ENCODE data around the gene CYSRT1.

Gene CYSRT1

DNA sequence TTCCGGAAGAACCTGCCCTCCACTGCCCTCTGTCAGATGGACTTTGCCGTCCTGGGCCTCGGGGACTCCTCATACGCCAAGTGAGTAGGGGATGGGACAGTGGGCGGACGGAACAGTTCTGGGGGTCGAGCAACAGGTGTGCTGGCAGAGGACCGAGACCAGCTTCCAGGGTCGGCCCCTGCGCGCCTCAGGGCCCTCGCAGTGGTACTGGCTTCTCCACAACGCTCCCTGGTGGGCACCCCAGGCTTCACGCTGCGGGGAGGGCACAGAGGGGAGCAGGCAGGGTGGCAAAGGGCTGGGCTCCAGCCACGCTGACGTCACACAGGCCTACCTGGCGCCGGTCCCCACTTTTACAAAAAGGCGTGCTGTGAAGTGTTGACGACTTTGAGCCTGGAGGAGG, 12.5 kb upstream of the CYSRT1 start:
- no peak for DNase-seq (ENCODE audit: low spot score)

DNA sequence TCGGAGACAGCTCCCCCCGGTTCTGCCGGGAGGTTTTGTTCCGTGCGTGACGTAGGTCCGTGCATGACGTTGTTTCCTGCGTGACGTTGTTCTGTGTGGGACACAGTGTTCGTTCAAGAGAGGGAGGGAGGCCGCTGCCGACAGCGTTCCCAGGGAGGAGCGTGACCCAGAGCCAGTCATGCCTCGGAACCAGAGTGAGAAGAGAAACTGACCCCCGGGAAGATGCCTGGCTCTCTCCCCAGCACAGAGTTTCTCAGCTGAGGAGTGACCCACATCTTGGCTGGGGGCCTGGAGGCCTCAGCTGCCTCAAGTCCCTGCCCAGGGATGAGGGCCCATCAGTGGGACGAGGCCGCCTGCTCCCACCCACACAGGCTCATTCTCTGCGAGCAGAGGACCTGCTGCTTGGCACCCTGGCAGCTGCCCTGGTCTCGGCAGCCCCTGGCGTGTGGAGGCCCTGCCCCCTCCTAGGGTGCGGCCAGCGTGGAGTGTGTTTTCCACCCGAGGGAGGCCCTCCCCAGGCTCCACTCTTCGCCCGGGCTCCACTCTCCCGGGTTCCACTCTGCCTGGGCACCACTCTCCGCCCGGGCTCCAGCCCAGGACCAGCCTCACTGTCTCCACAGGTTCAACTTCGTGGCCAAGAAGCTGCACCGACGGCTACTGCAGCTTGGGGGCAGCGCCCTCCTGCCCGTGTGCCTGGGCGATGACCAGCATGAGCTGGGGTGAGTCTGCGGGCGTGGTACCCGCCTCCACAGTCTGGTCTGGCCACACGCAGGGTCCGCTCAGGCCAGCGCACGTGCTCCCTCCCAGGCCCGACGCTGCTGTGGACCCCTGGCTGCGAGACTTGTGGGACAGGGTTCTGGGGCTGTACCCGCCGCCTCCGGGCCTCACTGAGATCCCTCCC, 11.6 kb upstream of the CYSRT1 start:
- no peak for DNase-seq (ENCODE audit: low spot score)

DNA sequence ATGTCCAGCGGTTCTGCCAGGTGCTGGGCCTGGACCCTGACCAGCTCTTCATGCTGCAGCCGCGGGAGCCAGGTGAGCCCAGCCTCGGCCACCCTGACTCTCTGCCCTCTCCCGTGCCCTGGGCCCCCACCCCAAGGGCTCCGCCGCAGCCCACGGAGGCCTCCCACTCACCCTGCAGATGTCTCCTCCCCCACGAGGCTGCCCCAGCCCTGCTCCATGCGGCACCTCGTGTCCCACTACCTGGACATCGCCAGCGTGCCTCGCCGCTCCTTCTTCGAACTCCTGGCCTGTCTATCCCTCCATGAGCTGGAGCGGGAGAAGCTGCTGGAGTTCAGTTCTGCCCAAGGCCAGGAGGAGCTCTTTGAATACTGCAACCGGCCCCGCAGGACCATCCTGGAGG, 10.4 kb upstream of the CYSRT1 start:
- DNase-seq (ENCODE audit: low spot score), result no peak

DNA sequence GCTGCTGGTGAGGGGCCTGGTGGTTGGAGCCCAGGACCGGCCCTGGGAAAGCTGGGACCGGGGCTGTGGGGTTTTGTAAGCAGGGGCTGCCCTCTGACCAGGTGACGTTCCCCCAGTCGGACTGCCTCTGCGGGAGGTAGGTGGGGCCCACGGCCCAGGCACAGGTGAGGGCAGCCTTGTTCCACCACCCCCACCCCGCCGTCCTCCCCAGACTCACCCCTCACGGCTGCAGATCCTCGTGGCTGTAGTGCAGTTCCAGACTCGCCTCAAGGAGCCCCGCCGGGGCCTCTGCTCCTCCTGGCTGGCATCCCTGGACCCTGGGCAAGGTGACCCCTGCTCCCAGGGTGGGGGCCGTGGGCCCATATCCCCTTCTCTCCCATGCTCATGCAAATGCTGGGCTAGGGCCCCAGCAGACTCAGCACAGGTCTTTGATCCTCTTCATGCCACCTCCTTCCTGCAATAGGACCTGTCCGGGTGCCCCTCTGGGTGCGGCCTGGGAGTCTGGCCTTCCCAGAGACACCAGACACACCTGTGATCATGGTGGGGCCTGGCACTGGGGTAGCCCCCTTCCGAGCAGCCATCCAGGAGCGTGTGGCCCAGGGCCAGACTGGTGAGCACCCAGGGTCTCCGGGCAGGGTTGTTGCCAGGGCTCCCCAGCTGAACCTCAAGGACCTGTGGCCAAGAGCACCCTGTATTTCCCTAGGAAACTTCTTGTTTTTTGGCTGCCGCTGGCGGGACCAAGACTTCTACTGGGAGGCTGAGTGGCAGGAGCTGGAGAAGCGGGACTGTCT, 9.6 kb upstream of the CYSRT1 start:
- no peak for DNase-seq (ENCODE audit: low spot score)

DNA sequence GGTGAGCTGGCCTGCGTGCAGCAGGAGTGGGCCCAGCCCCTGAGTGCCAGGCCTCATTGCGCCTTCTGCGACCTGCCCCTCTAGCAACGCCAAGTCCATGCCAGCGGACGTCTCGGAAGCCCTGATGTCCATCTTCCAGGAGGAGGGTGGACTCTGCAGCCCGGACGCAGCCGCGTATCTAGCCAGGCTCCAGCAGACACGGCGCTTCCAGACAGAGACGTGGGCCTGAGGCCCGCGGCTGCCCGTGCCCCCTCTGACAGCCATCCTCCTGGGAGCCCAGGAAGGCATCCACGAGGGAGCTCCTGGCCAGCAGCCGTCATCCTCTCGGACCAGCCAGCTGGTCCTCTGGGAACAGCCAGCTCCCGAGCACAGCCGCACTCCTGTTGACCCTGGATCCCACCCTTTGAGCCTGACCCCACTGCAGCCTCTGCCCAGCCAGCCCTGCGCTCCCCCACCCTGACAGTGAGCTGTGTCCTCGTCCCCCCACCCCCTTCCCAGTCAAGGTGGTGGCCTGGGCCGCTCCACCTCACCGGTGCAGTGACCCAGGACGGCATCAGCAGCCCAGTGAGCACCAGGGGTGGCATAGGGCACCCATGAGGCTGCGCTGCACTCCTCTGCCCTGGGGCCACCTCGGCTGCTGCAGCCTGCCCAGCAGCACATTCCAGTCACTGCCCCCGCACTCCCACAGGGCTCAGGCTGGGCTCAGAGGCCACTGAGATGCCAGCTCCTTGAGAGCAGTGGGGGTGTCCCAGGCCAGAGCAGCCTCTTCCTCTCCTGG, 8.6 kb upstream of the CYSRT1 start:
- DNase-seq (ENCODE audit: low spot score), result no peak

DNA sequence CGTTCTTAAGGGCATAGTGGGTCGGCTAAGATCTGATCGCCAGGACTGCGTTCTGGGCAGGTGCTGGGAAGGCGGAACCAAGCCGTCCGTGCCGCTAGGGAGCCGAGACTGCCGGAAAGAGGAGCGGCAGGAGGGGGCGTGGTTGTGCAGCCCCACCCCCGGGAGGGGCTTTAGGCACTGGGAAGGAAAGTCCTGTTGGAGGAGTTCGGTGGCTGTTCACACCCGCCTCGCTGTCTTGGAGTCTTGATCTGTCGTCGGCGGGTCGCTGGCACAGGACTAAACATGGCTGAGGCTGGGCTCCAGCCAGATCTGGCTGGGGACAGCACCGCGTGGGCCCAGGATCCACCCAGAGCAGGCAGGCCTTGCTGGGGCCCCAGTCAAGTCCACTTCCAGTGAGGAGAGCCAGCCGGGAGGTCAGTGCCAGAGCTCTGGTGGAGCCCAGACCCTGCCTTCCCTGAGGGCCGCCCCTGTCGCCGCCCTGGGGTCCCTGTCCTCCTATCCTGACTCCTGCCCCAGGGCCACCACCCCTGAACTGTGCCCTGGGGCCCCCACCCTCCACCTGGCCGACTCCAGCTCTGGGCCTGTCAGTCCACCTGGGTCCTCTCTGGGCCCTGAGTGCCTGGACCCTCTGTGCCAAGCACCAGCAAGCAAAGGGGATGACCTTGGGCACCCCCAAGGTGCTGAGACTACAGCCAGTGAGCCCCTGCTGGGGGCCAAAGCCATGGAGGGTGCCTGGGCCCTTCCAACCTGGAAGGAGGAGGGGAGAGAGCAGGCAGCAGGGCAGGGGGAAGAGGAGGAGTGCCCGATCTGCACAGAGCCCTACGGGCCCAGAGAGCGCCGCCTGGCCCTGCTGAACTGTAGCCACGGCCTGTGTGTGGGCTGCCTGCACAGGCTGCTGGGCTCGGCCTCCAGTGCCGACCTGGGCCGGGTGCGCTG, 7.4 kb upstream of the CYSRT1 start:
- no peak for DNase-seq (ENCODE audit: low spot score)

DNA sequence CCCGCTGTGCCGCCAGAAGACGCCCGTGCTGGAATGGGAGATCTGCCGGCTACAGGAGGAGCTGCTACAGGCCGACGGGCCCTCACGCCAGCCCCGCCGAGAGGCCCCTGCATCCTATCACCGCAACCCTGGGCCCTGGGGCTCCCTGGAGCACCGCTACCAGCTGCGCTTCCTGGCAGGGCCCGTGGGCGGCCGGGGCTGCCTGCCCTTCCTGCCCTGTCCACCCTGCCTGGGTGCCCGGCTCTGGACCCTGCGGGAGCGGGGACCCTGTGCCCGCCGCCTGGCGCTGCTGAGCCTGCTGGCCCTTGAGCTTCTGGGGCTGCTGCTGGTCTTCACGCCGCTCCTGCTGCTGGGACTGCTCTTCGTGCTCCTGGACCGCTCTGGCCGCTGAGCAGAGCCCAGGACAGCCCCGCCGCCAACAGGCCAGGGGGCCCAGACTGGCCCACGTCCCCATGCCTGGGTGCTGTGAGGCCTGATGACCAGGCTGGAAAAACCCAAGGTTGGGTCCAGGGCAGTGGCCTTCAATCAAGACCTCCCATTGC, 6.7 kb upstream of the CYSRT1 start:
- no peak for DNase-seq (ENCODE audit: low spot score)

DNA sequence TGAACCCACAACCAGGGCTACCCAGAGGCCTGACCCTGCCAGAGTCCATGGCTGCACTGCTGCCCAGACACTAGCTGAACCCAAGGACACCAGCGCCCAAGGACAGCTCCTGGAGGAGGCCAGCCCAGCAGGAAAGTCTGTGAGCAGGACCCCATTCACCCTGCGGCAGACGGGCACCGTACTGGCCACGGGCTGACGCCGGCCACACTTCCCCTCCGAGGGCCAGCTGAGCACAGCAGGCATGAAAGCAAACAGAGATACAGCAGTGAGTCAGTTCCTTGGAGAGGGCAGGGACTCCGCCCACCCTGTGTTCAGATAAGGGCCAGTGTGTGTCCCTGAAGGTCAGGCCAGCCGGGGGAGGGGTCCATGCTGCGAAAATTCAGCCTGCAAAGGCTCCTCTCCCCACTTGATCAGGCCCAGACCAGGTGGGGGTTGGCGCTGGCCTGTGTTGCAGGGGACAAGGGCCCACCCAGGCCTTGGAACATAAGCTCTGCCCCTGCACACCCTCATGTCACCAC, 6.2 kb upstream of the CYSRT1 start:
- DNase-seq (ENCODE audit: low spot score), result no peak

DNA sequence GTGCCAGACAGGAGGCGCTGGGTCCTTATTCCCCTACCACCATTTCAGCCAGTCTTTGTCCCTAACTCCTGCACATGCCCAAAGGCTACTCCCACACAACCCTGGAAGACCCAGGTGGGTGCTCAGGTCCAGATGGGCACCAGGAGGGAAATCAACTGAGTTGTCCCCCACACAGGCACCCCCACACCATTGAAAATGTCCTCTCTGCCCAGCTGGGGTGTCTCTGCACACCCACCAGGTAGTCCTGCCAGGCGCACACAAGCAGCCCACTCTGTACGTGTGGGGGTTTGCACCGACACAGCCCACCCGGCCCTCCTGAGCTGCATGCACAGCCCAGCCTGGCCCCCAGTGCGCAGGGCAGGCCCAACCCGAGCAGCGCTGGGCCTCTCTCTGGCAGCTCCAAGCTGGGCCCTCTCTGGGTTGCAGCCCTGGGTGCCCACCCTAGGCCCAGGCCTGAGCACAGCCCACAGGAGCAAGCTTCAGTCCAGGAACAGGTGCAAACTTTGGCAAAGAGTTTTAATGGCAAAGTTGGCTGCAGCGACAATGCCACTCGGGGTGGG, 5.1 kb upstream of the CYSRT1 start:
- no peak for DNase-seq (ENCODE audit: low spot score)

DNA sequence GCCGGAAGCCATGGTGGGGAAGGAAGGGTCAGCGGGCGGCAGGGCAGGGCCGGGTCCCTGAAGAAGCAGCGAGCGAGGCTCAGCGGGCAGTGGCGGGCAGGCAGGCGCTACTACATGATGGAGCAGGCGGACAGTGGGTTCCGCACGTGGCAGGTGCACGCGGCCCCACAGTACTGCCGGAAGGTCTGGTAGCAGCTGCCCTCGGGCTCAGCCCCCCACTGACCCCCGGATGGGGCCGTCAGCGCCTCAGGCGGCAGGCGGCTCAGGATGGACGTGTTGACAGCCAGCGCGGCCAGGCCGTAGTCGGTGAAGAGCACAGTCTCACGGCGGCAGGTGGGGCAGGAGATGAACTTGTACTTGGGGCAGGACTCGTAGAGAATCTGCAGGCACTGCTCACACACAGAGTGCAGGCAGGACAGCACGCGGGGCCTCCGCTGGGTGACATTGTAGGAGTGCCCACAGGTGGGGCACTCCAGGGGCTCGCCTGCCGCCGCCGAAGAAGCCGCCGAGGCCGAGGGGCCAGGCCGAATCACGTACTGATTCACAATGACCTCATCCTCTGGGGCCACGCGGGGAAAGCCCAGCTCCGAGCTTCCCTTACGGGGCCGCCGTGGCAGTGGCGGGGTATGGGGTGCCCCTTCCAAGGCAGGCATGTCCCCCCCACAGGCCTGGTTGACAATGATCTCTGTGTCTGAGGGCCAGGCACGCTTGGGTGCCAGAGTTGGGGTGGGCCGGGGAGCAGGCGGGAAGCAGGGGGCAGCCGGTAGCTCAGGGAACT, 4.5 kb upstream of the CYSRT1 start:
- no peak for DNase-seq (ENCODE audit: low spot score)

DNA sequence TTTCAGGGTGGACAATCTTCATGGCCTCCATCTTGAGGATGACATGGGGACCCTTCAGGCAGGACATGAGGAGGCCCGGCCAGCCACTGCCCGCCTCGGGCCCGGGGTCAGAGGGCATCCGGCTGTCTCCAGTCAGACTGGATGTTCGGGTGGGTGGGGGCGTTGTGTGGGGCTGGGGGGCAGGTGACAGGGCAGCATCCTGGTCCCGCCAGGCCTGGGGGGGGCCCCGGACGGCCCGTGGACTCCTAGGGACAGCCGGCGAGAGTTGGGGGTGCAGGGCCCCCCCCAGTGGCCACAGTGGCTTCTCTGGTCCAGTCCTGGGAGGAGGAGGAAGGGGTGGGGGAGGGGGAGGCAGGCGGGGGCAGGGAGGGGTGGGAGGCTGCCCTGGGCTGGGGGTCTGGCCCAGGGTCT, 3.9 kb upstream of the CYSRT1 start:
- no peak for DNase-seq (ENCODE audit: low spot score)

DNA sequence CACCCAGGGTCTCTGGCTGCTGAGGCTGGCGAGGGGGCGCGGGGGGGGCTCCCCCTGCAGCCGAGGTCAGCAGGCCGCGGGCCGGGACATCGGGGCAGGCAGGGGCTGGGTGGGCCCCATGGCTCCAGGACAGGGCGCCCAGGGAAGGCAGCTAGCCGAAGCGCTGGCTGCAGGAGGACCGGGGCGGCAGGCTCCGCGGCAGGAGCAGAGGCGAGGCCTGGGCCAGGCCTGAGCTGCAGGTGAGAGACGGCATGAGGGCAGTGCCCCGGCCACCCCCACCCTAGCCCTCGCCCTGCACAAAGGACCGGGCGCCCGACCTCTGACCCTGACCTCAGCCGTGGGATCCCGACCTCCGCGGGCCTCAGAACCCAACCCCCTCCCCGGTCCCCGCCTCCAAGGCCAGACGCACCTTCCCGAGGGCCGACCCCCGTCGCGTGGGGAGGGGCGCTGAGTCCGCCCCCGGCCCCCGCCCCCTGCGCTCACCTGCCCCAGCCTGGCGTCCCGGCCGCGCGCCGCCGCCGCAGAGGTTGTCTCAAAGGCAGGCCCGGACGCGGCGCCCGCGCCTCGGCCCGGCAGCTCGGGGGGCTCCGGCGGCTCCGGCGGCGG, 3.4 kb upstream of the CYSRT1 start:
- DNase-seq (ENCODE audit: low spot score), result no peak

DNA sequence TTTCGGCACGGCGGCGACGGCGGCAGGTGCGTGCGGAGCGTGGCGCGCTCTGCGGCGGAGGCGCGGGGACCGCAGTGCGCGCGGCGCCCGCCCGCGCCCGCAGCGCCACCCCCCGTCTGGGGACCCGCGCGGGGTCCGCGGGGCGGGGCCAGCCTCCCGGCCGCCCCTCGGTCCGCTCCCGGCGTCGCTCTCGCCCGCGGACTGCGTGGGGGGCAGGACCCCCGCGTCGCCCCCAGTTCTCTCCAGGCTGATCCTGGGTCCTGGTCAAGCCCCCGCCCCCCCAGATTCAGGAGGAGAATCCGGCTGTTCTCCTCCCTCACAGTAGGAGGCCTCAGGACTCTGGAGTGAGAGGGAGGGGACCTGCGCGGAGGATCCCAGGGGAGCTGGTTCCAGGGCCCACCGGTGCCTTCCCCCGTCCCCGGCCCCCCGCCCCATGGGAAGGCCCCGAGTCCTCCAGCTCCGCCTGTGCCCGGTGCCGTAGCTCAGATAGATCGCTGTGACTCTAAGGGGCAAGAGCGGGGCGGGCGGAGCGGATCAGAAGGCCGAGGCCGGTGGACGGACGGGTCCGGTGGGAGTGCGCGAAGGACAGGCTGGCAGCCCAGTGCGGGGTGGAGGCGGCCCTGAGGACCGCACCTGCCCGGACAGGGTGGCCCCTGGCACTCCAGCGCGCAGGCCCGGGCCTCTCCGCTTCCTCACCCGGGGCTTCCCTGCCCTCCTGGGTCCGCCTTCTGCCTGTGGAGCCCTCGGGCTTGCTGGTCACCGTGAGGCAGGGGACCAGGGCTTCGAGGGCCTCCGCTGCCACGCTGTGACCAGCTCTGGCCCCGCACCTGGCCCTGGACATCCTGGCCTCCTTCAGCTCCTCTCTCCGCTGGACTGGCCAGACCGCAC, 2.5 kb upstream of the CYSRT1 start, which contains the start of gene RNF208:
RNF208 (minus strand) TSS at position 51 of the 888 bp plus-strand sequence. CDS start 1,028 bp downstream, outside the sequence.
- DNase-seq (ENCODE audit: low spot score), result no peak

DNA sequence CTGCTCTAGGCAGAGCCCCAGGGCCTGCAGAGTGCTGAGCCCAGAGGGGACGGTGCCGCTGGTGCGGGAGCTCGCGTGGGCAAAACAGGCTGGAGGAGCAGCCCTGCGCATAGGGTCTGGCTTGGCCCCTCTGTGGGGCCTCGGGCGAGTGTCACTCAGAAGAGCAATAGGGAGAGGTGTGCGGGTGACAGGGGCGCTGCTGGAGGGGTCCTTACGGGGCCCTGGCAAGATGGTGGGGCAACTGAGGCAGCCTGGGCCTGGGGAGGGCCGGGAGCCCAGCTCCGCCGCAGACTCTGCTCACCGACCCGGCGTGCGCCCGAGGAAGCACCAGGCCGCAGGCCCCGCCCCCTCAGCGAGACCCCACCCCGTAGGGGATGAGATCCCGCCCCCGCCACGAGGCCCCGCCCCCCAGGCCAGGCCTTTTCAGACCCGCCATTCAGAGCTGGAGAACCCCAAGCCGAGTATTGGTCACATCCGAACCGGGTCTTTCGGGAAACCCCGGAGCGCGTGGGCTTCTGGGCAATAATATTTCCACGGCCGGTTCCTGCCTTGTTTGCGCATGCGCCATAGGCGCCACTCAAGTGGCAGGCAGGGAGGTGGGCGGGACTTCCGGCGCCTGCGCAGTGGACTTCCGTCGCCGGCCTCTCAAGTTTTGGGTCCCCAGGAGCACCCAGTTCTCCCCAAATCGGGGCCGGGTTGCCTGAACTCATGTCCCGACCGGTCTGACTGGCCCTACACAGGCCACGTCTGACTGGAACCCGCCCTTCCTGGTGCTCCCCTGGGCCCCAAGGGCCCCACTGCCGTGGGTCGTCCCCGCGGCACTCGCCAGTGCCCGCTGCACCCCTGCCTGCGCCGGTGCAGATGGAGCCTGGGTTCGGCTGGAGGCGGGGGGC, 1.6 kb upstream of the CYSRT1 start:
- peak; percentile 99 for DNase-seq (ENCODE audit: low spot score)

DNA sequence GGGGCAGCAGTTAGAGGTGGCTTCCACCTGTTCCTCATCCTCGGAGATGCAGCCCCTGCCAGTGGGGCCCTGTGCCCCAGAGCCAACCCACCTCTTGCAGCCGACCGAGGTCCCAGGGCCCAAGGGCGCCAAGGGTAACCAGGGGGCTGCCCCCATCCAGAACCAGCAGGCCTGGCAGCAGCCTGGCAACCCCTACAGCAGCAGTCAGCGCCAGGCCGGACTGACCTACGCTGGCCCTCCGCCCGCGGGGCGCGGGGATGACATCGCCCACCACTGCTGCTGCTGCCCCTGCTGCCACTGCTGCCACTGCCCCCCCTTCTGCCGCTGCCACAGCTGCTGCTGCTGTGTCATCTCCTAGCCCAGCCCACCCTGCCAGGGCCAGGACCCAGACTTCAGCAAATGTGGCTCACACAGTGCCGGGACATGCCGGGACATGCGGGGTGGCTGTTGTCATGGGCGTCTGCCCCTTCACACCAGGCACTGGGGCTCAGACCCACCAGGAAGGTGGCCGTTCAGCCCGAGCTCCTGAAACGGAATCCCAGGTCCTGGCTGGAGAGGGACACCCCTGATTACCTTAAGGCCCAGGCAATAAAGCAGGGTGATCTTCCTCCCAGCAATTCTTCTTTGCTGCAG, 841 bp downstream of the CYSRT1 start:
- DNase-seq (ENCODE audit: low spot score), result no peak

DNA sequence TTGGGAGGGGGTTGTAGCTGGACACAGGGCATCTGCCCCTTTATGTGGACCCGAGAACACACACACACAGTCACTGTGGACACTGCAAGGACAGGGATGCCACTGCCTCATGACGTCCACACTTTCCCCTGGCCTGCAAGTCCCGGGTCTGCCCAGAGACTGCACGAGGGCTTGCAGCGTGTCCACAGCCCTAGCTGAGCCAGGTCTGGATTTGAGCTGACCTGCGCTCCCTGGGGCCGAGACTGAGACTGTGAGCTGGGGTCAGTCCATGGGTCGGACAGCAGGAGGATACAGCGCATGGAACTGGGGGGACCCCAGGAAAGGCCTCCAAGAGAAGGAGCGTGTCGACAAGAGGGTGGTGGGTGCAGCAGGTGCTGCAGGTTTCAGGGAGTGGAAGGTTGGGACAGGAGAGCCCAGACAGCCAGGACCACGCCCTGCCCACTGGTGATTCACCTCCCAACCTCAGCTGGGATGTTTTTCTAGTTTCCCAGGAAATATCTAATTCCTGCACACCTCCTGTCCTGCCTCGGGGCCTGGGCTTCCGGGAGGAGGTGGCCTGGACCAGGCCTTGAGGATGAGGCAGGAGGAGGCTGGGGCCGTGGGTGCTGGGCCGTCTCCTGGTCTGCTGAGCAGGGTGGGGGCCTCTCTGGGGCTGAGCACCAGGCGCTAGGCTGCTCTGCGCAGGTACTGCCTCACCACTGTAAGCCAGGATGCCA, 1.5 kb downstream of the CYSRT1 start:
- no peak for DNase-seq (ENCODE audit: low spot score)

Measured in CD4-positive, alpha-beta T cell treated with Interleukin-6 at 100 ng/mL for 8 hours (primary cell).